Endothelial cell (in vitro differentiated cells): ENCODE results near the gene CDH23. TPM values are rescaled to one million over a fixed set of nuclear protein-coding genes. Genes with fewer than 3 reads are reported as not detected.
A peak's percentile ranks its signal among the peaks of the same experiment; 100 is the strongest.

ENCODE experiments used
- DNase-seq: peaks from one replicate; pipeline ENCODE4 v3.0.0; 2021; ENCODE audit warnings: low spot score
- H3K27ac Mint-ChIP-seq: one replicate; pipeline ENCODE4 v1.8.0; 2021; ENCODE audit warnings: mixed read lengths, inconsistent platforms; ENCODE audit not compliant: unreplicated experiment
- H3K27me3 Mint-ChIP-seq: one replicate; pipeline ENCODE4 v1.8.0; 2021; ENCODE audit warnings: mild to moderate bottlenecking, moderate library complexity, mixed read lengths, inconsistent platforms; ENCODE audit not compliant: unreplicated experiment
- H3K36me3 Mint-ChIP-seq: one replicate; pipeline ENCODE4 v1.8.0; 2021; ENCODE audit warnings: mild to moderate bottlenecking, low read depth, mixed read lengths, inconsistent platforms; ENCODE audit not compliant: unreplicated experiment
- H3K4me1 Mint-ChIP-seq: one replicate; pipeline ENCODE4 v1.8.0; 2021; ENCODE audit warnings: mild to moderate bottlenecking, mixed read lengths, inconsistent platforms; ENCODE audit not compliant: unreplicated experiment
- H3K4me3 Mint-ChIP-seq: one replicate; pipeline ENCODE4 v1.8.0; 2021; ENCODE audit warnings: mild to moderate bottlenecking, mixed read lengths, inconsistent platforms; ENCODE audit not compliant: unreplicated experiment
- H3K9me3 Mint-ChIP-seq: one replicate; pipeline ENCODE4 v1.8.0; 2021; ENCODE audit warnings: mixed read lengths, inconsistent platforms; ENCODE audit not compliant: unreplicated experiment
- total RNA-seq: library from RNA; stranded (reverse); fragmentation: NEBNext Ultra II Directional; extraction: Animal tissue kit (Norgen Biotek cat#: 25700); gene quantifications from one replicate; pipeline ENCODE4 v1.2.1, GENCODE V29; 2021; ENCODE audit not compliant: unreplicated experiment
- TF ChIP-seq, protein P1 (sequence below): fragments of 200-600 bp; sonication (generic); IDR thresholded peaks from one replicate; pipeline ENCODE4 v1.5.0; 2021; ENCODE audit warnings: antibody characterized with exemption; ENCODE audit not compliant: unreplicated experiment

The CDH23 gene
- total RNA-seq, 1 donor from 2014 or later = 0.54 TPM

DNA sequence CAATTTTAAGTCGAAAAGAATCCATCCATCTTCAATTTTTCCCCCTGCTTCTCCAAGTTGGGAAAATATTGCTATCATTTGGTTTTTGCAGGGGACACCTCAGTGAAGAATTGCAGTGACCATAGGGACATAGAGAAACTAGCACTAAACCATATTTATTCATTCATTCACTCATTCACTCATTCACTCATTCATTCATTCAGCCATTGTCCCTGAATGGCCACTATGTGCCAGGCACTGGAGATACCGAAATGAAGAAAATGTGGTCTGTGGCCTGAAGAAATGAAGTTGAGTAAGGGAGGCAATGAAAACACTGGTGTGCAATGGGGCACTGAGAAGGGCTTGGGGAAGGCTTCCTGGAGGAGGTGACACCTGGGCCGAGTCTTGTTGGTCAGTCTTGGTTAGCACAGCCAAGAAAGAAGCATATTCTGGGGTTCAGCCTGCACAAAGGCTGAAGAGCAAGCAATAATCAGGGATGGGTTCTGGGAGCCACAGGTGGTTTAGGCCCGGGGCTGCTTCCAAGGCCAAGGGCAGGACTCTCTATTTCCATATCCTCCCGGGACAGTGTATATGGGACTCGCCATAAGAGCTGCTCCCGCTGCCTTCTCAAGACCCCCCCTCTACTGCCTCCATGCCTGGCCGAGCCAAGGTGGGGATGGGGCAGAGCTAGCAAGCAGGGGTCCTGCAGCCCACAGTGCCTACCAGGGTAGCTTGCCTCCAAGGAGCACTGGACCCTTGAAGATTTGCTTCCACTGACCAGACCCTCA lies 348.4 kb downstream of the CDH23 start:
- TF ChIP-seq, protein P1, sequence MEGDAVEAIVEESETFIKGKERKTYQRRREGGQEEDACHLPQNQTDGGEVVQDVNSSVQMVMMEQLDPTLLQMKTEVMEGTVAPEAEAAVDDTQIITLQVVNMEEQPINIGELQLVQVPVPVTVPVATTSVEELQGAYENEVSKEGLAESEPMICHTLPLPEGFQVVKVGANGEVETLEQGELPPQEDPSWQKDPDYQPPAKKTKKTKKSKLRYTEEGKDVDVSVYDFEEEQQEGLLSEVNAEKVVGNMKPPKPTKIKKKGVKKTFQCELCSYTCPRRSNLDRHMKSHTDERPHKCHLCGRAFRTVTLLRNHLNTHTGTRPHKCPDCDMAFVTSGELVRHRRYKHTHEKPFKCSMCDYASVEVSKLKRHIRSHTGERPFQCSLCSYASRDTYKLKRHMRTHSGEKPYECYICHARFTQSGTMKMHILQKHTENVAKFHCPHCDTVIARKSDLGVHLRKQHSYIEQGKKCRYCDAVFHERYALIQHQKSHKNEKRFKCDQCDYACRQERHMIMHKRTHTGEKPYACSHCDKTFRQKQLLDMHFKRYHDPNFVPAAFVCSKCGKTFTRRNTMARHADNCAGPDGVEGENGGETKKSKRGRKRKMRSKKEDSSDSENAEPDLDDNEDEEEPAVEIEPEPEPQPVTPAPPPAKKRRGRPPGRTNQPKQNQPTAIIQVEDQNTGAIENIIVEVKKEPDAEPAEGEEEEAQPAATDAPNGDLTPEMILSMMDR = no peak
- peaks cover 38% of the 10 kb centered on the region for H3K4me1 Mint-ChIP-seq
- peaks cover 10% of the 10 kb centered on the region for H3K27me3 Mint-ChIP-seq
- peaks cover 3% of the 10 kb centered on the region for H3K36me3 Mint-ChIP-seq
- H3K4me3 Mint-ChIP-seq = no peak overlapping the region
- DNase-seq = no peak
- H3K27ac Mint-ChIP-seq = peak overlapping the region; percentile 3
- H3K9me3 Mint-ChIP-seq = no peaks in the 10 kb centered on the region

DNA sequence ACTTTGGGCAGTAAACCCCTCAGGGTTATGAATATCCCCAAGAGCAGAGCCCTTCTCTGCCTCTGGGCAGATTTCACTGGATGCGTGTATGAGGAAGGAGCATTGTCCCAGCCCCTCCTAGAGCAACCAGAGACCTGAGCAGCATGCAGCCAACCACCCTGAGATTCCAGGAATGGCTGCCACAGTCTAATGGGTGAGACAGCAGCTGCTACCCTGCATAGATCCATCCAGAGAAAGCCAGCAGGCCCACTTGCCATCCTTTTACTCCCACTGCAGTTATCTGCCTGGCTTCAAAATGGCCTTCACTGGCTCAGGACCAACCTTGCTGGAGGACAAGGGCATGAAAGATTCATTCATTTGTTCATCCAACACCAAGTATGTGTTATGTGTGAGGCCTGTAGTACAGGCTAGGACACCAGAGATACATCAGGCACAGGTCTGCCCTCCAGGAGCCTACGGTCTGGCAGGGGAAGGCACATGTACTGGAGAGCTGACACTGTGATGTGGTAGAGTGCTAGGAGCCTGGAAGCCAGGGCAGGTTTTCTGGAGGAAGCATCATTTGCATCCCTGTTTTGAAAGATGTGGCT lies 349.0 kb downstream of the CDH23 start:
- TF ChIP-seq, protein P1 = no peak
- Mint-ChIP-seq H3K9me3 (no peaks in the 10 kb centered on the region), H3K4me1 (peaks cover 42% of the 10 kb centered on the region), H3K27me3 (peaks cover 10% of the 10 kb centered on the region), H3K36me3 (peaks cover 8% of the 10 kb centered on the region), H3K27ac (peak overlapping the region; percentile 17), H3K4me3 (no peak overlapping the region)
- no peak for DNase-seq

- Mint-ChIP-seq H3K36me3 (peaks cover 10% of the 10 kb centered on the region), H3K4me1 (peaks cover 42% of the 10 kb centered on the region), H3K4me3 (no peak overlapping the region), H3K27me3 (peaks cover 10% of the 10 kb centered on the region), H3K9me3 (no peaks in the 10 kb centered on the region), H3K27ac (peak overlapping the region; percentile 81)
- TF ChIP-seq, protein P1 = no peak
- DNase-seq = no peak
Measured at GRCh38 chr10:71746344-71747037, 349.8 kb downstream of the CDH23 start.

DNA sequence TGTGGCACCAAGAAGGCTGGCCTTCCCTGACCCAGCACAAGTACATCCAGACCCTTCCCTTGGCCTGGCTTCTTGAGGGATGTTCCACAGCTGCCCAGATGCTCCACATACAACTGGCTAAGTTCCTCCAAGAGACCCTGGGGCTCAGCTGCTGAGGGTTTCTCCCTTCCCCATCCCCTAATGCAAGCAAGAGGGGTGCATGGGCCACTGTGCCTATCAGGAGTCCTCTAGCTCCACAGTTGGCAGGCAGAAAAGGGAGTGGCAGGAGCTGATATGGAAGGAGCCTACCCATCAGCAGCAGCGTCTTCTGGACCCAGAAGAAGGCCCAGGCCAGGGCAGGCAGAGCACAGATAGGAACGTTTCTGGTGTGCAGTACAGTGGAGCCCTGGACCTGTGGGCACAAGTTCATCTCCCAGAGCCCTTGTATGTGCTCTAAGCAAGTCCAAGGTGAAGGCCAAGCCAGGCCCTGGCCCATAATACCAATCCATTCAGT lies 350.4 kb downstream of the CDH23 start:
- Mint-ChIP-seq H3K27me3 (peaks cover 15% of the 10 kb centered on the region), H3K36me3 (peaks cover 14% of the 10 kb centered on the region), H3K4me3 (peak overlapping the region; percentile 62), H3K4me1 (peaks cover 42% of the 10 kb centered on the region), H3K9me3 (no peaks in the 10 kb centered on the region), H3K27ac (peak overlapping the region; percentile 87)
- TF ChIP-seq, protein P1 = no peak
- no peak for DNase-seq
